Measurements from ENCODE around the gene FN1.

Gene FN1

GRCh38 chr2:215435870-215436704 is at the start of gene FN1:
Gene FN1 (minus strand): TSS chr2:215436068. CDS start chr2:215435802, 266 bp downstream.
- peak; percentile 65 to 72 for DNase-seq

DNA sequence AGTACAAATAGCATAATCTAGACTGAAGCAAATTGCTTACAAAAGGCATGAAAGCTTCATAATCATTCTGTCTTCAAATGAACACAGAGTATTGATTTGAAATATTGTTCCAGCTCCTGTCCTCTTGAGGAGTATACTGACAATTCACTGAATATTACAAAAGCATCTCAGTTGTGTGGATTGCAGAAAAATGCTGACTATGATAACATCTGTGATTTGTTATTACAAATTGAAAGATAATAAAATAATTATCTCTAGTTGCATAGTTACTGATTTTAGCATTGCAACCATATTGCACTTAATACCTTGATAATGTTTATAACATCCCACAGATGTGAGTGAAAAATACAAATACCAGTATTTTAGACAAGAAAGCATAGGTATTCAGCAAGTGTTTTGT is 49.2 kb upstream of the FN1 start:
- no peak for DNase-seq

DNA sequence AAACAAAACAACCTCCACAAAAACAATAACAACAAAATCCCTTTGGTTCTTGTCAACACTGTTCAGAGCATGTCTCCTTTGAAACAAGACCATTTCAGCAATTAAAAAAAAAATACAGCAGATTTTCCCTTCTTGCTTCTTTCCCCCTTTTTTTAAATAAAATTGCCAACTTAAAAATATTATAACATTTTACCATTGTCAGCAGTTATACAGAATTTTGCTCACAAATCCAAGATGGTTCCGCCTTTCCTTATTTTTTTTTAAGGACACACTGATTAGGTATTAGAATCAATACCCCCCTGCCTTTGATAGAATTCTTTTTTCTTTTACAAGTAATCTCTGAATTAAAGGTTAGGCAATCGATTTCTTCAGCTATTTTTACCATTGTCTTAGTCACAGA is 48.7 kb upstream of the FN1 start:
- no peak for DNase-seq

GRCh38 chr2:215483431-215483830 is 47.6 kb upstream of the FN1 start:
- no peak for DNase-seq

DNA sequence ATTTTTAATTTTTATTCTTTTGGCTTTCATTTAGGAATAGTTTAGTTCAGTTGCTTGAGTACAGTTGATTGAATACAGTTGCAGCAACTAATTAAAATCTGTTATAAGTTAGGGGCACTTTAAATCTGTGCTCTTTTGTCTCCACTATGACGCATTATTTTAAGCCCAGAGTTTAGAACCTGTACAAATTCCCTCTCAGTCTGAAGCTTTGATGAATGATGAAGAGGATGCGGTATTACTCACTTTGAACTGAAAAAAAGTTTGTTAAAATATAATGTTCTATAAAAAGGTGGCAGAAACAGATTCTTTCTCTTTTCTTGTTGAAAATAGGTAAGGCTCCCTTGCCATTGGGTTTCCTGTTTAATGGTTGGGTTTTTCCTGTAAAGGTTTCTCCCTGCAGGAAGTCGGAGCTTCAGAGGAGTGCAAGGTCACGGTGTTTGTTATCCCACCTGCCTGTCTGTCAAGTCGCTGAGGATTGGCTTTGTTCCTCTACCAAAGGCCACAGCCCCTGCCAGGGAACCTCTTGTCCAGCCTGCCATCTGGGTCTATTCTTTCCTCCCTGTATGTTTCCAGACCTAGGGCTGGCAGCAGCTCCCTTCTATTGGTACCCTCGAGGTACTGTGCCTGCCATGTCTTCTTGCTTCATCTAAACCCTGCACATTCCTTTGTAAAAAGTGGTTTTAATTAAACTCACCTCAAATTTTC is 43.8 kb upstream of the FN1 start:
- no peak for DNase-seq

- DNase-seq = no peak
Observed at GRCh38 chr2:215479121-215479520, 43.3 kb upstream of the FN1 start.

DNA sequence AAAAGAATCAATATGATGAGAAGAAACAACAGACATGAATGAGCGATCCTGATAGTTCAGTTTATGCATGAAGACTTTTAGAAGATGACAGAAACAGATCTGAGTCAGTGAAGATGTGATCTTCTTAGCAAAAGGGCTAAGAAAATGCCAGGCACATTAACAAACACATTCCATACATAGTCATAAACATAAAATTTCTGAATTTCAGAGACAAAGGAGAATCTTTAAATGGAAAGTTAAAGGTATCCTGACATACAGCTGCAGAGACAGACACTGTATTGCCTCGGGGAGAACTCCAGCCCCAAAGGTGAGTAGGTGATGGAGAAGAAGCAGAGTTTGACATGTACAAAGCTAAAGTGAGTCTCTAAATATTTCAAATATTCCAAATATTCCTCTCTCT is 40.6 kb upstream of the FN1 start:
- no peak for DNase-seq

DNA sequence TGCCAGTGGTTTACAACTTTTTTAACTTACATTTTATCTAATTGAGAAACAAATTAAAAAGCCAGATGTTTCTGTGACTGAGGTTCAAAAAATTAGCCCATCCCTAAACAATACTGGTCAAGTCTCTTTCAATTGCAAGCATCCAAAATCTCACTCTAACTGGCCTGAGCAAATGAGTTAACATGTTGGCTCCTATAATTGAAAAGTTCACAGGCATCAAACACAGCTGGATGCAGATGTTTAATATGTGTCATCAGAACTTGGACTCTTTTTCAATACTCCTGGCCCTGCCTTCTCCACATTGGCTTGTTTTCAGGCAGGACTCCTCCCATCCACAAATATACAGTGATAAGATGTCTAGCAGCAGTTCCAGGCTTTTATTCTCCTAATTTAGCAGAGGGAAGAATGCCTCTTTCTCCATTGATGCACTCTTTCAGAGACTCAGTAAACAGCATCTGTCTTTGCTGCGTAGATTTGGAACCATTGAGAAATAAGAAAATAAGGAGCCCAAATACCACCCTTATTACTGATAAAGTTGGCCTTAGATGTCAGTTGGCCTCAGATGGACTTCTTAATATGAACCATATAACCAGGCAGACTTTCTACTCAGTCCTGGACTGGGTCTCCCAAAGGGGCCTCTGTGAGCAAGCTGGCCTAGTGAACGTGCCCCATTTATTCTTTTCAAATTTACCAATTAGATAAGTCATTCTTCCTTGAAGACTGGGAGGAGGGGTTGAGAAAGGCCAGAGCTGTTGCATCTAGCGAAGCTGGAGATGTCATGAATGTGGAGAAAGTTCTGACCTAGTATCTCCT is 30.4 kb upstream of the FN1 start:
- no peak for DNase-seq

- DNase-seq = no peak
Observed at GRCh38 chr2:215465256-215465655, 29.4 kb upstream of the FN1 start.

DNA sequence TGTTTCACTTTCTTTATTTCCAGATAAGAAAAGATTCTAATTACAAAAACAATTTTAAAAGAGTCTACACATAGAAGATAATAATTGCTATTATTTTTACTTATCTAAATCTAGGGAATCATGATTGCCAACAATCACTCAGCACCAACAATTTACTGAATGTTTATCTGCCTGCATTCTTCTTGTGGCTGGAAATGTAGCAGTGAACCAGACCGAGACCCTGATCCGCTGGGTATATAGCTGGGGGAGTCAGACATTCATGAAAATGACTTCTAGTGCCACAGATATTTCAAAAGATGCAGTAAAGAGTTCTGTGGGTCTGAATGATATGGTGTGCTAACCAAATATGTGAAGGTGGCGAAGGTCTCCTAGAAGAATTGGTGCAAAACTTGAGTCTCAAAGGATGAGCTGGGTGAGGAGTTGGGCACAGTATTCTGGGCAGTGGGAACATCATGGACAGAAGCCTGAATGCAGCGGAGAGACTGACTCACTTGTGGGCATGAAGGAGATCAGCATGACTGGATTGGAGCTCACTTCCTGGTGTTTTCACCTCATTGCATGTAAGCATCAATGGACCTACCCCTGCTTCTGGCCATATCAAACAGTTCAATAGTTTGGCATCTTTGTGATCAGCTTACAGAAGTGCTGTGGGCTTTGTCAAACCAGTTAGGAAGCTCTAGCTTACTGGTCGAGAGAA is 26.1 kb upstream of the FN1 start:
- DNase-seq = no peak

DNA sequence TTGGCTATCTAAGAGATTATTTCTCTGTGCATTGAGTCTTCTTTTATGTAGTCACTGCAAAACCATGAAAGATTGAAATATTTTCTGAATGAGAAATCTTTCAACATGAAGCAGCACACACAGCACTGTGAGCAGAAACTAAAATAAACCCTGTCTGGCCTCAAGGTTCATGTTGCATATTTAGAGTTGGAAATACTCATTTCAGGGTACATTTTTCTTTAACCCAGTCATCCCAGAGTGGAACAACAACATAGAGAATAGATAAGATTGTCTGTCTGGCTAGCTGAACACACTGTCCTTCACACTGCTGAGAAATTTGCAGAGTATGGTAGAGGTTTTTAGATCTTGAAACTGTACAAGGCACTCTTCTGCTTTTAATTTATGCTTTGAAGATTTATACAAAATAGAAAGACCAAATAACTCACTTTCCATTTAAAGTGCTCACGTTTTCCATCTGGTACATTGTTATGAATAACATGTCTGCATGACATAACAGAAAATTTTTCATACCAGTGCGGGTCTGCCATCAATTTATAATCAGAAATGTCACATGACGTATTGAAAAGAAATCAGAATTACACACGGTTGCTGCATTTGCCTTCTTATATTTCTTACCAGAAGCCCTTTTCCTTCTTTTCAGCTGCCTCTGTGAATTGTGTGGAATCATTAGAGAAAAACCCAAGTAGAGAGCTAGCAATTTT is 25.0 kb upstream of the FN1 start:
- no peak for DNase-seq

DNA sequence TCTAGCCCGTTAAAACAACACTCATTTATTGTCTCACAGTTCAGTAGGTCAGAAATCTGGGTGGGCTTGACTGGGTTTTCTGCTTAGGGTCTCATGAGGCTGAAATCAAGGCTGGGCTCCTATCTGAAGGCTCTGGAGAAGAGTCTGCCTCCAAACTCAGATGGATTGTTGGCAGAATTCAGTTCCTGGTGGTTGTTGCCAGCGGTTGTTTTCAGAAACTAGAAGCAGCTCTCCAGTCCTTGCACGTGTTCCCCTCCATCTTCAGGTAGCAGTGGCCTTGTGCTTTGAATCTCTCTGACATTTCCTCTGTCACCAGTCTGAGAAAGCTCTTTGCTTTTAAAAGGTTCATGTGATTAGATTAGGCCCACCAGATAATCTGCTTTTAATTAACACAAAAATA is 20.1 kb upstream of the FN1 start:
- DNase-seq = no peak

- DNase-seq = no peak
Observed at GRCh38 chr2:215454519-215455246, 18.8 kb upstream of the FN1 start.

DNA sequence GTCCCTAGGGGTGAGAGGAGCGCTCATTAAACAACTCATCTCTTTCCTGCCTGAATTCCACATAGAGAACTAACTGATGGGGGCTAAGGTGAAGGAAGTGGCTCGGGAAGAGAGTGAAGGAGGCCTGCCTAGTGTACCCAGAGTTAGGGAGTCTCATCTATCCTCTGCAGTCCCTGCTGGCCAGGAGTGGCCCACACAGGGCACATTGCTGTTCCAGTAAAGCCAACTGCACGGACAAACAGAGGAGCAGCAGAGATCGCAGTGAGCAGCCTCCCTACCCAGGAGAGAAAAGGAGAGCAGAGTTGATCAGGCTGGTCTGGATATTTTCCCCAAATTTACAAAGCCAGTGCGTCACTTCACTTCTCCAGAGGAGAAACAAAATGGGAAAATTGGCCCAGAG is 16.9 kb upstream of the FN1 start:
- DNase-seq = no peak

GRCh38 chr2:215451012-215451756 is 15.3 kb upstream of the FN1 start:
- DNase-seq = no peak

- DNase-seq = no peak
Observed at GRCh38 chr2:215450188-215451011, 14.5 kb upstream of the FN1 start.

- no peak for DNase-seq
Observed at GRCh38 chr2:215447673-215448081, 11.8 kb upstream of the FN1 start.

GRCh38 chr2:215447056-215447455 is 11.2 kb upstream of the FN1 start:
- DNase-seq = no peak

DNA sequence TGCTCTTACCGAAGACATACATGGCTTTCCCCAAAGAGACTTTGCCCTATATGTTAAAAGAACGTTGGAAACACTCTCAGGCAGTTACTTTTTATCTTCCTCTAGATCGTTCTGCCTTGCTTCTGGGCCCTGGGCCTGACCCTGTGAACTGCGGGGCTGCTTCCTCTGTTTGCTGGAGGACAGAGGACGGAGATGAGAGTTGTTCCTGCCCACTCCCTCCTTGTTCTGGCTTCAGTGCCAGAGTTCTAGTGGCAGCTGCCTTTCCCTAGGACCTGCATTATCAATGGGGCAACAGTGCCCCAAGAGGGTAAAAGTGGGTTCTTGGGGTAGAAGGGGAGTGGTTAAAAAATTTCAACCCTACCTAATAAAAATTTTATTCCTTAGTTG is 6.5 kb upstream of the FN1 start:
- no peak for DNase-seq
